ENCODE results near the gene GALNT12.

Gene GALNT12

GRCh38 chr9:98834386-98834785, 26.9 kb downstream of the GALNT12 start:
- no peak for FAIRE-seq

GRCh38 chr9:98836206-98836605, 28.7 kb downstream of the GALNT12 start:
- FAIRE-seq = no peak

GRCh38 chr9:98837516-98837915, 30.0 kb downstream of the GALNT12 start:
- FAIRE-seq = no peak

- FAIRE-seq = no peak
Measured at GRCh38 chr9:98838155-98838867, 30.8 kb downstream of the GALNT12 start.

GRCh38 chr9:98838868-98839565, 31.5 kb downstream of the GALNT12 start:
- FAIRE-seq = no peak

- no peak for FAIRE-seq
Measured at GRCh38 chr9:98839724-98840123, 32.3 kb downstream of the GALNT12 start.

GRCh38 chr9:98842510-98842909, 35.0 kb downstream of the GALNT12 start:
- no peak for FAIRE-seq

- no peak for FAIRE-seq
Measured at GRCh38 chr9:98846081-98846480, 38.6 kb downstream of the GALNT12 start.

- no peak for FAIRE-seq
Measured at GRCh38 chr9:98846879-98847278, 39.4 kb downstream of the GALNT12 start.

GRCh38 chr9:98848450-98849149, 41.1 kb downstream of the GALNT12 start:
- FAIRE-seq = no peak

- no peak for FAIRE-seq
Measured at GRCh38 chr9:98849563-98849962, 42.1 kb downstream of the GALNT12 start.

GRCh38 chr9:98850851-98851729, 43.6 kb downstream of the GALNT12 start:
- no peak for FAIRE-seq

- no peak for FAIRE-seq
Measured at GRCh38 chr9:98851730-98852459, 44.4 kb downstream of the GALNT12 start.

- no peak for FAIRE-seq
Measured at GRCh38 chr9:98852460-98852734, 44.9 kb downstream of the GALNT12 start.

- FAIRE-seq = no peak
Measured at GRCh38 chr9:98852961-98853360, 45.5 kb downstream of the GALNT12 start.

- no peak for FAIRE-seq
Measured at GRCh38 chr9:98854266-98854665, 46.8 kb downstream of the GALNT12 start.

- no peak for FAIRE-seq
Measured at GRCh38 chr9:98855592-98855991, 48.1 kb downstream of the GALNT12 start.

GRCh38 chr9:98856982-98857381, 49.5 kb downstream of the GALNT12 start:
- FAIRE-seq = no peak

GRCh38 chr9:98859941-98860340, 52.5 kb downstream of the GALNT12 start:
- no peak for FAIRE-seq

- FAIRE-seq = no peak
Measured at GRCh38 chr9:98860871-98861293, 53.4 kb downstream of the GALNT12 start.

- FAIRE-seq = no peak
Measured at GRCh38 chr9:98861781-98862504, 54.5 kb downstream of the GALNT12 start.

GRCh38 chr9:98862936-98863335, 55.5 kb downstream of the GALNT12 start:
- no peak for FAIRE-seq

Measured in colon (tissue), 2 donors.